GM21390 (cell line): Measurements from ENCODE around the gene TMEM184C.

Experiments
- ATAC-seq: cut with Tn5 transposase; IDR thresholded peaks from one replicate; pipeline ENCODE4 v1.9.1; 2021; ENCODE audit not compliant: unreplicated experiment

Gene TMEM184C

GRCh38 chr4:147599206-147599605 lies 18.0 kb upstream of the TMEM184C start:
- ATAC-seq = no peak

GRCh38 chr4:147599769-147600168 lies 17.4 kb upstream of the TMEM184C start:
- no peak for ATAC-seq

- ATAC-seq = no peak
Observed at GRCh38 chr4:147605499-147605898, 11.7 kb upstream of the TMEM184C start.

GRCh38 chr4:147607471-147607870 lies 9.7 kb upstream of the TMEM184C start:
- no peak for ATAC-seq

- no peak for ATAC-seq
Observed at GRCh38 chr4:147610686-147611085, 6.5 kb upstream of the TMEM184C start.

- ATAC-seq = peak; percentile 8
Observed at GRCh38 chr4:147616849-147617172, 386 bp upstream of the TMEM184C start.

GRCh38 chr4:147617841-147618691 lies 869 bp downstream of the TMEM184C start:
- peak; percentile 23 for ATAC-seq

- no peak for ATAC-seq
Observed at GRCh38 chr4:147620315-147620714, 3.1 kb downstream of the TMEM184C start.

GRCh38 chr4:147625733-147626132 lies 8.5 kb downstream of the TMEM184C start:
- no peak for ATAC-seq

GRCh38 chr4:147626903-147627302 lies 9.7 kb downstream of the TMEM184C start:
- ATAC-seq = no peak

- ATAC-seq = no peak
Observed at GRCh38 chr4:147628415-147628814, 11.2 kb downstream of the TMEM184C start.

GRCh38 chr4:147629783-147630730 lies 12.9 kb downstream of the TMEM184C start:
- no peak for ATAC-seq

- no peak for ATAC-seq
Observed at GRCh38 chr4:147633113-147633512, 15.9 kb downstream of the TMEM184C start.

- ATAC-seq = no peak
Observed at GRCh38 chr4:147633643-147634042, 16.4 kb downstream of the TMEM184C start.

- no peak for ATAC-seq
Observed at GRCh38 chr4:147635348-147635747, 18.2 kb downstream of the TMEM184C start.

GRCh38 chr4:147638365-147638764 lies 21.2 kb downstream of the TMEM184C start:
- no peak for ATAC-seq

GRCh38 chr4:147638942-147639341 lies 21.7 kb downstream of the TMEM184C start:
- no peak for ATAC-seq

- ATAC-seq = no peak
Observed at GRCh38 chr4:147639388-147639787, 22.2 kb downstream of the TMEM184C start.

GRCh38 chr4:147640331-147640730 lies 23.1 kb downstream of the TMEM184C start:
- no peak for ATAC-seq

- no peak for ATAC-seq
Observed at GRCh38 chr4:147643616-147644015, 26.4 kb downstream of the TMEM184C start.

GRCh38 chr4:147644471-147644870 lies 27.3 kb downstream of the TMEM184C start:
- no peak for ATAC-seq

- no peak for ATAC-seq
Observed at GRCh38 chr4:147645099-147645498, 27.9 kb downstream of the TMEM184C start.
